ENCODE measurements around the gene WWC1. TPM values are rescaled to one million over a fixed set of nuclear protein-coding genes. Genes with fewer than 3 reads are reported as not detected.

The WWC1 gene
- total and polyA plus RNA-seq, 7 experiments from 2014 or later = 0.02 to 1.4 (median 0.66) TPM; not detected in 1

DNA sequence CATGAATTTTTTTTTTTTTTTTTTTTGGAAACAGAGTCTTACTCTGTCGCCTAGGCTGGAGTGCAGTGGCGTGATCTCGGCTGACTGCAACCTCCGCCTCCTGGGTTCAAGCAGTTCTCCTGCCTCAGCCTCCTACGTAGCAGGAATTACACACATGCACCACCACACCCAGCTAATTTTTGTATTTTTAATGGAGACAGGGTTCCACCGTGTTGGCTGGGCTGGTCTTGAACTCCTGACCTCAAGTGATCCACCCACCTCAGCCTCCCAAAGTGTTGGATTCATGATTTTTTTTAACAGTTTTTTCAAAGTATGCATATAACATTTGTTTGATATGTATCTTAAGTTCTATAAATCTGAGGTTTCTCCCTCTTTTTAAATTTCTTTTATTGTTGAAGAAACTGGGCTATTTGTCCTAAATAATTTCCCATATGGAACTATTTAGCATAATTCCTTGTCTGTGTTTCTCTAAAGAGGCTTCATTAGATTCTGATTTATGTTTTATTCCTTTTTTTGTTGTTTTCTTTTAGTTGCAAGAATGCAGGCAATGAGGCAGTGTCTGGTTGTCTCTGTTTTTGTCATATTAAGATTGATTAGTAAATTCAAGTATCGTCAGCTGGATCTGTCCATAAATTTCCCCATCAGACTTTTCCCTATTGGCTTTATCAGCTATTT, 211.3 kb downstream of the WWC1 start:
- H3K9me3 Mint-ChIP-seq = no peaks in the 10 kb centered on the region
- POLR2A ChIA-PET = no interaction called here

DNA sequence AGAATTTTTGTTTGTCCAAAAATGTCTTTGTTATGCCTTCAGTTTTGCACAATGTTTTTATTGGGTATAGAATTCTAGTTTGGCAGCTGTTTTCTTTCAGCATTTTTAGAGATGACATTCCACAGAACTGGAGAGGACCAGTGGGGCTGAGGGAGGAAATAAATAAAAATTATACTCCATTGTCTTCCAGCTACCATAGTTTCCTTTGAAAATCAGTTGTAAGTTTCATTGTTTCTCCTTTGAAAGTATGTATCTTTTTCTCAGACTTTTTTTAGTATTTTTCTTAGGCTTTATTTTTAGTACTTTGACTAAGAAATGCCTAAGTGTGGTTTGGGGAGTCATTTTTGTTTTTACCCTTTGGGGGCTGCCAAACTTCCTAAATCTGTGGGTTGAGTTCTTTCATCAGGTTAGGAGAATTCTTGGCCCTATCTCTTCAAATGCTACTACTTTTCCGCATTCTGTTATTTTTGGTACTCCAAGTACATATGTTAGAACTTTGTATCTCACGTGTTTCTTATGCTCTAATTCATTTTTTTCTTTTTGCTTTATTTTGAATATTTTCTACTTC, 222.5 kb downstream of the WWC1 start:
- ATAC-seq = no peak
- CTCF ChIA-PET = no interaction called here
- peaks cover 29 to 94% (median 71%) of the 10 kb centered on the region in 5 donors for H3K36me3 Mint-ChIP-seq
- POLR2A ChIA-PET = no interaction called here
- Histone ChIP-seq H3K27ac (ENCODE audit: low read depth, low read length) (no peak overlapping the region), H3K27me3 (ENCODE audit: control insufficient read depth in 2 of 2, insufficient read depth in 2 of 2, low read length in 2 of 2) (no peaks in the 10 kb centered on the region), H3K4me3 (ENCODE audit: low read length) (no peak overlapping the region), H3K9me3 (ENCODE audit: control insufficient read depth in 2 of 3, low read length in 3 of 3) (no peaks in the 10 kb centered on the region), H3K36me3 (ENCODE audit: control insufficient read depth in 2 of 3, insufficient read depth in 3 of 3, low read length in 3 of 3) (peaks cover 5 to 88% (median 22%) of the 10 kb centered on the region in 3 experiments), H3K4me1 (ENCODE audit: control insufficient read depth in 2 of 2, insufficient read depth in 2 of 2, low read length in 2 of 2) (no peaks in the 10 kb centered on the region)
- H3K27ac Mint-ChIP-seq = no peak overlapping the region
- H3K4me1 Mint-ChIP-seq = peaks cover 0 to 6% (median 0%) of the 10 kb centered on the region in 7 donors
- no peaks in the 10 kb centered on the region for H3K27me3 Mint-ChIP-seq
- H3K9me3 Mint-ChIP-seq = peaks cover 0 to 25% (median 8%) of the 10 kb centered on the region in 11 donors
- intact Hi-C loops (cut with micrococcal nuclease) = loop anchor here in 1 of 2 donors (5.0 kb wide), 1 partner anchor 63 kb away; the partner anchor contains the start of gene PANK3
- DNase-seq = no peak
- H3K4me3 Mint-ChIP-seq = no peak overlapping the region

More for the DNA sequence above, 211.3 kb downstream of the WWC1 start:
- no peaks in the 10 kb centered on the region for H3K9me3 ChIP-seq (ENCODE audit: control insufficient read depth in 2 of 3, low read length in 3 of 3)
- H3K4me3 Mint-ChIP-seq = no peak overlapping the region
- intact Hi-C loops (cut with micrococcal nuclease) = no loop called here
- H3K27me3 Mint-ChIP-seq = no peaks in the 10 kb centered on the region
- no peak overlapping the region for H3K27ac ChIP-seq (ENCODE audit: low read depth, low read length)
- H3K4me1 ChIP-seq (ENCODE audit: control insufficient read depth in 2 of 2, insufficient read depth in 2 of 2, low read length in 2 of 2) = no peaks in the 10 kb centered on the region
- ATAC-seq (no peak), DNase-seq (no peak)
- H3K36me3 ChIP-seq (ENCODE audit: control insufficient read depth in 2 of 3, insufficient read depth in 3 of 3, low read length in 3 of 3) = peaks cover 10 to 53% (median 16%) of the 10 kb centered on the region in 3 experiments
- H3K4me1 Mint-ChIP-seq = no peaks in the 10 kb centered on the region
- no peak overlapping the region for H3K4me3 ChIP-seq (ENCODE audit: low read length)
- CTCF ChIA-PET = no interaction called here
- no peaks in the 10 kb centered on the region for H3K27me3 ChIP-seq (ENCODE audit: control insufficient read depth in 2 of 2, insufficient read depth in 2 of 2, low read length in 2 of 2)
- H3K36me3 Mint-ChIP-seq = peaks cover 5 to 43% (median 31%) of the 10 kb centered on the region in 5 donors
- peak overlapping the region in 2 of 9 donors; percentile 13 to 21 for H3K27ac Mint-ChIP-seq

Other genes starting within 250 kb of the WWC1 start
- gene RARS1, start 194.8 kb downstream of the WWC1 start, total RNA-seq = 100 to 1,000 TPM in 2 of 5 experiments, 10 to 100 TPM in 3; 59.1 to 110 (median 81.3) TPM
- 10 to 100 TPM; 21.3 to 31.0 TPM for gene RARS1, start 194.8 kb downstream of the WWC1 start, polyA plus RNA-seq
- under 1 TPM in 2 of 5 experiments, not detected in 3; 0.22 to 0.57 TPM for gene FBLL1, start 237.7 kb downstream of the WWC1 start, total RNA-seq
- gene FBLL1, start 237.7 kb downstream of the WWC1 start, polyA plus RNA-seq = not detected

All from naive thymus-derived CD4-positive, alpha-beta T cell (primary cell).